ENCODE measurements around the gene MRPS22. TPM values are rescaled to one million over a fixed set of nuclear protein-coding genes. Genes with fewer than 3 reads are reported as not detected.

The MRPS22 gene
- total RNA-seq, 4 donors from 2014 or later: 50.2 to 73.2 (median 62.3) TPM

- intact Hi-C loops (cut with DNase I): no loop called here
- no peaks in the 10 kb centered on the region for H3K36me3 ChIP-seq
- no peaks in the 10 kb centered on the region for H3K4me1 ChIP-seq
- H3K4me3 ChIP-seq: no peak overlapping the region
- DNase-seq: no peak
- H3K27ac ChIP-seq: no peak overlapping the region
- TF ChIP-seq CTCF (IDR thresholded peaks at IDR 0.05) (no peak), POLR2A (IDR thresholded peaks at IDR 0.05) (no peak)
- H3K9me3 ChIP-seq: no peaks in the 10 kb centered on the region
- WGBS, 2 donors: 84 to 88% methylated on average over 7 to 8 of the region's 8 CpGs
- peaks cover 0 to 31% (median 0%) of the 10 kb centered on the region in 4 donors for H3K27me3 ChIP-seq
Measured at GRCh38 chr3:139317660-139318430, 26.0 kb upstream of the MRPS22 start.

- DNase-seq: no peak
- no peak overlapping the region for H3K4me3 ChIP-seq
- H3K36me3 ChIP-seq: no peaks in the 10 kb centered on the region
- H3K9me3 ChIP-seq: no peaks in the 10 kb centered on the region
- TF ChIP-seq POLR2A (IDR thresholded peaks at IDR 0.05) (no peak), CTCF (IDR thresholded peaks at IDR 0.05) (no peak)
- H3K27ac ChIP-seq: no peak overlapping the region
- peaks cover 0 to 25% (median 0%) of the 10 kb centered on the region in 4 donors for H3K27me3 ChIP-seq
- H3K4me1 ChIP-seq: no peaks in the 10 kb centered on the region
- intact Hi-C loops (cut with DNase I): no loop called here
- 33% methylated on average over 3 of the region's 3 CpGs for WGBS, 2 donors
Measured at GRCh38 chr3:139318431-139318816, 25.4 kb upstream of the MRPS22 start.

- 77 to 88% methylated on average over 3 to 6 of the region's 6 CpGs for WGBS, 2 donors
- Histone ChIP-seq H3K27me3 (peaks cover 0 to 24% (median 0%) of the 10 kb centered on the region in 4 donors), H3K4me3 (no peak overlapping the region), H3K27ac (no peak overlapping the region), H3K4me1 (no peaks in the 10 kb centered on the region), H3K9me3 (no peaks in the 10 kb centered on the region), H3K36me3 (no peaks in the 10 kb centered on the region)
- TF ChIP-seq CTCF (IDR thresholded peaks at IDR 0.05) (no peak), POLR2A (IDR thresholded peaks at IDR 0.05) (no peak)
- DNase-seq: no peak
- intact Hi-C loops (cut with DNase I): no loop called here
Measured at GRCh38 chr3:139318826-139319225, 25.0 kb upstream of the MRPS22 start.

- Histone ChIP-seq H3K27ac (no peak overlapping the region), H3K4me1 (no peaks in the 10 kb centered on the region), H3K27me3 (peaks cover 0 to 24% (median 0%) of the 10 kb centered on the region in 4 donors), H3K36me3 (no peaks in the 10 kb centered on the region), H3K4me3 (no peak overlapping the region), H3K9me3 (no peaks in the 10 kb centered on the region)
- no peak for DNase-seq
- no peak for TF ChIP-seq CTCF (IDR thresholded peaks at IDR 0.05)
- TF ChIP-seq POLR2A (IDR thresholded peaks at IDR 0.05): no peak
- WGBS, 2 donors: 64 to 66% methylated on average over 8 to 9 of the region's 10 CpGs
- intact Hi-C loops (cut with DNase I): no loop called here
Measured at GRCh38 chr3:139319428-139320402, 24.1 kb upstream of the MRPS22 start.
